ENCODE data around the gene CAB39L.
"Not testable (repeated sequence)": the region's sequence is repeated elsewhere in the genome, so short reads cannot be mapped to it uniquely, and the experiment has no call there.

Gene CAB39L

DNA sequence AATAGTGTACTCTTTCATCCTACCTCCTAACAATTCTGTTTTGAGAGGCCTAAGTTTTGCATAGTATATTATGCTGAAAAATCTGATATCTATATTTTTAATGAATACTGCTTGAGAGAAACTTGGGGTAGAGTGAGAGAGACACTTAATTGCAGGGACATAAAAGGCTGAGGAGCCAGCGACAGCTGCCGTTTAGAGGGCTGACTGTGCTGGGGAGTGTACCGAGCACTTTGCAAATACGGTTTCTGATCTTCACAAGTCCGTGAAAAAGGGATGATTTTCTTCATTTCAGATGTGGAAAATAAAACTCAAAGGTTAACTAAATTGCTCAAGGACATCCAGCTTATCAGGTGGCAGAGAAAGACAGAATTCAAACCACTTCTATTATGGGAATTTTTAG is 97.4 kb downstream of the CAB39L start:
- no peak for DNase-seq (ENCODE audit: low read depth)

DNA sequence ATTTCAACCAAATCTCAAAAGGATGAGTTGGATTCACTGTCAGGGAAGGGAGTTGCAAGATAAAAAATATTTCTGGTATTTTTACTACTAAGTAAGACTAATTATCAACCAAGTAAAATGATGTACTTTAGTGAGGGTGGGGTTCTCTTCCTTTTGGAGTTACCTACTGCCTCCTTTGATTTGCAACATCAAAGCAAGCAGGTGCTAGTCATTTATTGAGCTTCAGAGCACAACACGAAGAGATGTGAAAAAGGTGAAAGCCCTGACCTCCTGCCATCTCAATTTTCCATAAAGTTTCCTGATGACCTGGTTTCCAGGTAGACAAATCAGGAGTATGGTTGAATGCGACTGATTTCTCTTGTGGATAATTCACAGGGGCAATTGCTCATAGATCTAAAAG is 100.1 kb downstream of the CAB39L start:
- DNase-seq (ENCODE audit: low read depth), result no peak

DNA sequence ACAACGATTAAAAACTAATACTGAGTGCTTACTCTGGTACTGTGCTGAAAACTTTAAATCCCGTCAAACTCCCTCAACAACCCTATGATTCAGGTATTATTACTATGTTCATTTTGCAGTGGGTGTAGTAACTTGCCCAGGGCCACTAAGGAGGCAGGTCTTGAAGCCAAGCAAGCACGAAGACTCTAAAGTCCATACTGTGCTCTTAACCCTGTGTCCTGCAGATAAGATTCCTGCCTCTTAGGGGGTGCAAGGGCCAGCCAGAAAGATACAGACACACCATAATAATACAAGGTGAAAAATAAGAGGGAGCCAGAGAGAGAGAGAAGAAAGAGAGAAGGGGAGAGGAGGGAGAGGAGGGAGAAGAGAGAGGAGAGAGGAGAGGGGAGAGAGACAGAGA is 100.6 kb downstream of the CAB39L start:
- no peak for DNase-seq (ENCODE audit: low read depth)

DNA sequence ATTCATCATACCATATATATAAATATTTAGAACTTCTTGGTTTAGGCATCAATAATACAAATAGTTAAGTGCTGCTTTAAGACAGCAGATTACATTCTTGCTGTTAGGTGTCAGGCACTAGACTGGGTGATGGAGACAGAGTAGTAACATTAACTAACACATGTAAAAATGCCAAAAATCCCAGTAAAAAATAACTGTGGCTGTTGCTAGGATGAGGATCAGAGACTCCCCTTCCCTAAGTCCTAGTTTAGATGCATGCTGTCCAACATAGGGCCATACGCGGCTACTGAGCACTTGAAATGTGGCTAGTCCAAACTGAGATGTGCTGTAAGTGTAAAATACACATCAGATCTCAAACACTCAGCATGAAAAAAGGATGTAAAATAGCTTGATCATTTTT is 101.4 kb downstream of the CAB39L start:
- DNase-seq (ENCODE audit: low read depth), result no peak

DNA sequence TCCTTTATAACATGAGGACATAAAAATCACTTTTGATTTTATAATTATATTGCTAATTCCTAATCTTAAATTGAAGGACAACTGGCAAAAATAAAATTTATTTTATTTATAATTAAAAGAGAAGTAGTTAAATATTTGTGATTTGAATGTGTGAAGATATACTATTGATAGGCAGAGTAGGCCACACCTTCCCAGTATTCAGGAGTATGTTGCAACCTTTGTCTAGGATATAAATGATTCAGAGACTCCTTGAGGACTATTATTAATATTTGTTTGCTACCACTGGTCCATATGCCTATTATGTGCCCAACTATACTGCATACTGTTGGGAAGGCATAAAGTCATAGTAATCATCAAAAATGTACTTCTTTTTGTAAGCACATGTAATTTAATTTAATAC is 101.9 kb downstream of the CAB39L start:
- DNase-seq (ENCODE audit: low read depth), result no peak

DNA sequence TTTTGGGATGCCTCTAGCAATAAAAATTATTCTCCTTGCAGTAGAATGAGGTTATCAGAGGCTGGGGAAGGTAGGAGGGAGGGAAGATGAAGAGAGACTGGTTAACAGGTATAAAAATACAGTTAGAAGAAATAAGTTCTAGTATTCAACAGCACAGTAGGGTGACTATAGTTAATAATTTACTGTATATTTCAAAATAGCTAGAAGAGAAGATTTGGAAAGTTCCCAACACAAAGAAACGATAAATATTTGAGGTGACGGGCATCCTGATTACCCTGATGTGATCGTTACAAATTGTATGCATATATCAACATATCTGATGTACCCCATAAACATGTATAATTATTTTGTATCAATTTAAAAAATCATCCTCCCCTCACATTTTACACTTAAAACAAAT is 102.3 kb downstream of the CAB39L start:
- no peak for DNase-seq (ENCODE audit: low read depth)

DNA sequence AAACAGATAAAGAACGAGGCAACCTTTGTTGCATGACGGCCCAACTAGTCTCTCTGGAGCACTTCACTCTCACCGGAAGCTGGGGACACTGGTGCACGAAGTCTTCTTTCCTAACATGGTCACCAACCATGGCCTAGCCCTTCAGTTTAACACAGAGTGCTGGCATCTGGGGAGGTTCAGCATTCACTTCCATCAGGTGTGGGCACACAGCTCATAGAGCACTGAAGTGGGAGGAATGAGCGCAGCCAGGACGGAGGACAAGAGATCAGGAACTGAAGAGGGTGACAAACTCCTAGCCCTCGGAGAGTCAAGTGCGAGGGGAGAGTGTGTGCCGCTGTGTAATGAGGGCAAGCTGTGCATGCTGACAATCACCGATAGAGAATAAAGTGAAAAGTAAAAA is 103.7 kb downstream of the CAB39L start:
- no peak for DNase-seq (ENCODE audit: low read depth)

DNA sequence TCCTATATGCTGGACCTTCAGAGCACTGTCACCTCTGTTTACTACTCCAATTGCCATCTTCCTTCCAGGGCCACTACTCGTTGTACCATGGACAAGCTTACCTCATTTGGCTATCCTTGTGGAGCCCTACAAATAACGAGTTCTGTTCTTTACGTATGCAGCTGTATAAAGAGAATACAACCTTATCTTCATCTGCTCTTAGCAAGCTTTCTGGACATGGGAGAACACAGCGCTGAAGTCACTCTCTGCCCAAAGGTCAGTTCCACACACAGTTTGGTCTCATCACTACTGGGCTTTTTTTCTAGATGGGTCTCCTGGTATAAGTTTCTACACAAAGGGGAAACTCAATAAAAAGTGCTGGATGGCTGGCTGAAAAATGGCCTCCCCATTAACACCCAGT is 107.2 kb downstream of the CAB39L start:
- no peak for DNase-seq (ENCODE audit: low read depth)

DNA sequence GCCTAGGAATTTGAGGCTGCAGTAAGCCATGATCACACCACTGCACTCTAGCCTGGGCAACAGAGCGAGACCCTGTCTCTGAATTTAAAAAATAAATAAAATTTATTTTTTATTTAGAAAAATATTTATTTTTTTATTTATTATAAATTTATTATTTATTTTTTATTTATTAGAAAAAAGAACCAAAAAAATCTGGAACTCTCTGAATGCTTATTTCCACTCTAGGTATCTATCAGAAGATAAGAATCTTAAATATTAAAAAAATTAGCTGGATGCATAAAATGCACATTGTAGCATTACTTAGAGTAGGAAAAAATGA is 113.4 kb downstream of the CAB39L start:
- DNase-seq (ENCODE audit: low read depth), result no peak

DNA sequence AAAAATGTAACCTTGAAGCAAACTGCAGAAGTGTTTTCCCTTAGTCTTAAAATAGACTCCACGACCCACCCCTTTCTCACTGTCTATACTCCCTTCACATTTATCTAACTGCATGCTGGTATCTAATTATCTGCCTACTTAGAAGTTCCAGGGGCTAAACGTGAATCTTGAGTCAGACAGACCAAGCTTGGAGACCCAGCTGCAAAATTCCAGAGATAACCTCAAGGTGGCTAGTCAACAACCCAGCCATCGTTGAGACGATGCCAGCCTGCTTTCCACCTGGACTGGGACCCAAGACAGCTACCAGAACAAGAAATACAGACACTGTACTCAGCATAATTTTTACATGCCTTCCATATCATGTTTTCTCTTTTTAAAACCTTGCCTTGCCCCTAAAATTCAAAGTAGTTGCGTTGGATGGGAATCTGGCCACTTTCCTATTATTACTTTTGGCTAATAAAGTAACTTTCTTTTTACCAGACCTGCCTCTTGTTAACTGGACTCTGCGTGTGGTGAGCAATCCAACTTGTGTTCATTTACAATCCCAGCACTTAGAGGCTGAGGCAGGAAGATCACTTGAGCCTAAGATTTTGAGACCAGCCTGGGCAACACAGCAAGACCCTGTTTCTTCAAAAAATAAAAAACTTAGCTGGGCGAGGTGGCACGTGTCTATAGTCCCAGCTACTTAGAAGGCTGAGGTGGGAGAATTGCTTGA is 113.9 kb downstream of the CAB39L start:
- no peak for DNase-seq (ENCODE audit: low read depth)

DNA sequence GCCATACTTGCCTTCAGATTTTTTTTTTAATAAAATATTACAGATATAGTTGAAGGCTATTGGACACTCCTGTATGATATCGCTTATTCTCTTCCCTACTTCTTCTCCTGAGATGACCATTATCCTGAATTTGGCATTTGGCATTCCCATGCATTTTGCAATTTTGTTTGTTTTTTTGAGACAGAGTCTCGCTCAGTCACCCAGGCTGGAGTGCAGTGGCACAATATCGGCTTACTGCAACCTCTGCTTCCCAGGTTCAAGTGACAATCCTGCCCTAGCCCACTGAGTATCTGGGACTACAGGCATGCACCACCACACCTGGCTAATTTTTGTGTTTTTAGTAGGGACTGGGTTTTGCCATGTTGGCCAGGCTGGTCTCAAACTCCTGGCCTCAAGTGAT is 116.7 kb downstream of the CAB39L start:
- DNase-seq (ENCODE audit: low read depth), result not testable (repeated sequence)

DNA sequence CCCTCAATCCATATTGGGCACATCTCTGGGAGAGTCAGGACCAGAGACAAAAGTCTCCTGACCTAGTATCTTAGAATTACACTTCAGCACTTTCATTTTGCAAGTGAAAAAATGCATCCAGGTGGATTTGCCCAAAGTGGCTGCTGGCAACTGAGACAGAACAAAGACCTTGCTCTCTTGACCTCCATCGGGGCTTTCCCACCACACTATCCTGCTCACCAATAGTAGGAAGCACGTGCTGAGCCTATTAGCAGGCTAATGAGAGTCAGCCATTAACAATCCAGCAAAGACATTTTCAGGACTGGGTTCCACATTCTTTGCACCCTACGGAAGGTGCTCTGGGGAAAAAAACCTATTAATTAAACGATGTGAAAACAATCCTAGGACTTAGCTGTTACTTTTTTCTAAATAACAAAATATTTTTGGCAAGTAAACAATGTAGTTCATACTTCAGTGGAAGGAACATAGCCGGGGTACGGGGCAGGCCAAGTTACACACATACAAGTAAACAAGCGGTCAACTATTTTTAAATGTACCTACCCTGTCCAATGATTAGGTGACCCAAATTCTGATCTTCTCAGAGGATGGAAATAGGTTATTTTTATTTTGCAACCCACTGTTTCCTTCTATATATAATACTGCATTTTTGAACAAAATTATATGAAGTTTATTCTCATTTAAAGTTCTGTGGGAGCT is 117.5 kb downstream of the CAB39L start:
- no peak for DNase-seq (ENCODE audit: low read depth)

DNA sequence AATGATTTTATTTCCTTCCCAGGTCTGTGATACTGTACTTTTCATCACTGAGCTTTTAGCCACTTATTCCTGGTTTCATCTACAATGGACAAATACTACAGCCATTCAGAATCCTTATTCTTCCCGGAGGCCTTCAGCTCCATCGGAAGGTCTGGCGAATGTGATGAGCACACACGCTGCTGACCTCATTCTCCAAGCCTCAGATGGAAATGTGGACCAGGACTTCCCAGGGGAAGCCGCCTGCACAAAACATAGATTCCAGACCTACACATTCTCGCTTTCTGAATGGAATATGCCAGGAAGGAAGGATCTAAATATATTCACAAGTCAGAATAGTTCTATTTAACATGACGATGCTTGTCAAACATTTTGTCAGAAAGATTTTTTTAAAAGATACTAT is 120.5 kb downstream of the CAB39L start:
- DNase-seq (ENCODE audit: low read depth), result no peak

DNA sequence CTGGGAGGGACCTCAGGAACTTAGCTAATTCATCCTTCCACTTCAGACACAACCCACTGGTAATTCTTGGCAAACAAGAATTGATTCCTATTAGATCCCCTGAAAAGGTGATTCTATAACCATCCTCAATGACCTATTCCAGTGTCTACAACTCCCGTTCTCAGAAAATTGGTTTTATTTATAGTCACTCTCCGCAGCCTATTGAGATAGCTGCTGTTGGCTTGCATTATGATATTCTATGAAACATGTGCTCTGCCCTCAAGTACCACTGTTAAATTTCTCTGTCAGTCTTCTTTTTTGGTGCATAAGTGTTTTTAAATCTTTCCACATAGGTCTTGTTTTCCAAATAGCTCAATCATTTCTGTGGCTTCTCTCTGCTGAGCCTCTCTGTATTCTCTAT is 121.2 kb downstream of the CAB39L start:
- DNase-seq (ENCODE audit: low read depth), result no peak

DNA sequence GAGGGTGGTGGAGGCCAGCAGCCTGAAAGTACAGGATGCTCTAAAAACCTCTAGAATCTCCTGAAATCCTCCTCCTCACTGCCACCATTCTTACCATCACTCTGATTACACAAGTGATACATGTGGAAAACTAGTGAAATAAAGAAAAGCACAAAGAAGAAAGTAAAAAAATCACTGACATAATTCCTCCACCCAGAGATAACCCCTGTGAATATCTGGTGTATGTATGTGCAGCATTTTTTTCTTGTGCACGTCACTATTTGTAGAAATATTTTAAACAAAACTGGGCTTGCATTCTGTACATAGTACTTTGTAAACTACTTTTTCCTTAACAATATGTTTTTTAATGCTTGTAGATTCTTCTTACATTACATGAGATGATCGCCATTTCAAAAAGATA is 122.9 kb downstream of the CAB39L start:
- no peak for DNase-seq (ENCODE audit: low read depth)

DNA sequence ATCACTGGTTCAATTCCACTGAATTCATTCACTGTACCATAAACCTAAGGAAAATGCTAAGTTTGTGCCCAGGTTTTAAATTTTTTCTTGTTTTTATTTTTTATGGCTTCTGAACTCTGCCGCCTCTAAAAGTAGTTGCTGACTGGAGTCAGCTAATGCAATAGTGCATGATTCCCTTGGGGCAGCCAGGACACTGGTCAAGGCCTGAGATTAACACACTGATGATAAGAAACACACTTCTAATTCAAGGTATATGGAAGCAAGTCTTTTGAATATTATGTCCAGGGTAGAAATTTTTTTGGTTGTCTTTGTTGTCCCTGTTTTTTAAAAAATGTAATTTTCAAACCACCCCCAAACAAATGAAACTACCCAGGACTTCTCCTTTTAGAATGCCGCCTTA is 123.9 kb downstream of the CAB39L start:
- no peak for DNase-seq (ENCODE audit: low read depth)

DNA sequence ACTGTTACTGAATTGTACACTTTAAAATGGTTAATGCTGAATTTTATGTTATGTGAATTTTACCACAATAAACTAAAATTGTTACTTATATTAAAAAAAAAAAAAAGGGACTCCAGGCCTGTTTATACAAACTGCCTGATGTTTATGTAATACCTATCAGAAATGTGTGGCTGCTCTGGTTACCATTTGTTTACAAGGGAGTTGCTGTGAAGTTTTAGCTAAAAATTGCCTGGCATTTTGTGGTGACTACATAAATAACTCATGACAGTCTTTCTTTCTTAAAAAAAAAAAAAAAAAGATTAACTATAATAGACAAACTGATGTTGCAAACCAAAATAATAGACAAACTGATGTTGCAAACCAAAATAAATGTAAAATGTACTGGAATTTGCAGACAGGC is 124.3 kb downstream of the CAB39L start:
- DNase-seq (ENCODE audit: low read depth), result no peak

DNA sequence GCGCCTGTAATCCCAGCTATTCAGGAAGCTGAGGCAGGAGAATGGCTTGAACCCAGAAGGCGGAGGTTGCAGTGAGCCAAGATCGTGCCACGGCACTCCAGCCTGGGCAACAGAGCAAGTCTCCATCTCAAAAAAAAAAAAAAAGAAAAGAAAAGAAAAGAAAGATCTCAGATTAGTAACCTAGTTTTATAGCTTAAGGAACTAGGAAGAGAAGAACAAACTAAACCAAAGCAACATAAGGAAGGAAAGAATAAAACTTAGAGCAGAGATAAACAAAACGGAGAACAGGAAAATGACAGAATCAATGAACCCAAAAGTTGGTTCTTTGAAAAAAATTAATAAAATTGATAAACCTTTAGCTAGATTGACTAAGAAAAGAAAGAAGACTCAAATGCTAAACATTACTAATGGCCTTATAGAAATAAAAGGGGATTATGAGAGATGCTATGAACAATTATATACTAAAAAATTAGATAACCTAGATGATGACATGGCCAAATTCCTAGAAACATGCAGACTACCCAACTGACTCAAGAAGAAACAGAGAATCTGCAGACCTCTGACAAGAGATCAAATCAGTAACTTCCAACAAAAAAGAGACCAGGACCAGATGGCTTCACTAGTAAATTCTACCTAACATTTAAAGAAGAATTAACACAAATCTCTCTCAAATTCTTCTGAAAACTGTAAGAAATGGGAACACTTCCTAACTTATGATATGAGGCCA is 127.9 kb downstream of the CAB39L start:
- no peak for DNase-seq (ENCODE audit: low read depth)

DNA sequence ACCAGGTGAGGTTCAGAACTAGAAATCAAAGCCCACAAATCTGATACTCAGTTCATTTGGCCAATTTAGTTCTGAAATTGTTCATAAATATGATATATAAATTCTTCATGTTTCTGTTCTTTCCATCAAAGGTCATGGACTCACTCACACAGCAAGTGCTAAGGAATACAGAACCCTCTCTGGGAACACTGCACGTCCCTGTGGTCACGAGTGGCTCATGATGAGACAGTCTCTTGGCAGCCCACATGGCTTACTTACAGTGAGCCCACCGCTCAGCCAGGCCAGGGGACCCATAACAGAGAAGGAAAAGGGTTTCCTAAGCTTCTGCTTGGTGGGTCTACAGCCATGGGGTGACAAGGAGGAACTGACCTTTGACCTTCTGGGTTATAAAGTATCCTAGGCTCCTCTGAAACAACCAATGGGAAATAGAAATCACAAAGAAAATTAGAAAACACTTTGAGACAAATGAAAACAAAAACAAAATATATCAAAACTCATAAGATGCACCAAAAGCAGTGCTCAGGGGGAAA is 128.8 kb downstream of the CAB39L start:
- no peak for DNase-seq (ENCODE audit: low read depth)

DNA sequence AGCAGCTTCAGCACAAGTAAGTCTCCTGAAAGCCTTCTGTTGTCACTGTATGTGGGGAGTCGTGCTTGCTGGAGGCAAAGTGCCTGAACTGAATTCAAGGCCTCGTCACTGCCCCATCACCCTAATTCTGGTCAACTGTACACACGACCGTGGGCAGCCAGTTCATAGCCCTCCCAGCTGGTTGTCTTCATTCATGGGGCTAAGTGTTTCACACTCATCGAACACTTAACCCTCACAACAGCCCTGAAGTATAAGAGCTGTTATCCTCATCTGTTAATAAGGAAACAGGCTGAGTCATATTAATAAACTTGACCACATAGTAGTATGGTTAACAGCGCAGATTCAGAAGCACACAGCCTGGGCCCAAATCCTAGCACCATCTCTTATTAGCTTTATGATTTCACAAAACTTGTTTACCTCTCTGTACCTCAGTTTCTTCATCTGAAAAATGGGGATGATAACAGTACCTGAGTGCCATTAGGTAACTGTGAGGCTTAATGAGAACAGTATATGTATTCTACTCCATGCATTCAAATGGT is 129.5 kb downstream of the CAB39L start:
- no peak for DNase-seq (ENCODE audit: low read depth)

DNA sequence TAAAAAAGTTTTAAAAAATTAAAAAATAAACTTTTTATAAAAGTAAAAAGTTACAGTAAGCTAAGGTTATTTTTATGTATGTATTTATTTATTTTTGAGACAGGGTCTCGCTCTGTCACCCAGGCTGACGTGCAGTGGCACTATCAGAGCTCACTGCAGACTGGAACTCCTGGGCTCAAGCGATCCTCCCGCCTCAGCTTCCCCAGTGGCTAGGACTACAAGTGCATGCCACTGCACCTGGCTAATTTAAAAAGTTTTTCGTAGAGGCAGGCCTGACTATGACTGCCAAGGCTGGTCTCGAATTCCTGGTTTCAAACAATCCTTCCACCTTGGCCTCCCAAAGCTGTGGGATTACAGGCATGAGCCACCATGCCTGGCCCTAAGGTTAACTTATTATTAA is 132.0 kb downstream of the CAB39L start:
- DNase-seq (ENCODE audit: low read depth), result no peak

DNA sequence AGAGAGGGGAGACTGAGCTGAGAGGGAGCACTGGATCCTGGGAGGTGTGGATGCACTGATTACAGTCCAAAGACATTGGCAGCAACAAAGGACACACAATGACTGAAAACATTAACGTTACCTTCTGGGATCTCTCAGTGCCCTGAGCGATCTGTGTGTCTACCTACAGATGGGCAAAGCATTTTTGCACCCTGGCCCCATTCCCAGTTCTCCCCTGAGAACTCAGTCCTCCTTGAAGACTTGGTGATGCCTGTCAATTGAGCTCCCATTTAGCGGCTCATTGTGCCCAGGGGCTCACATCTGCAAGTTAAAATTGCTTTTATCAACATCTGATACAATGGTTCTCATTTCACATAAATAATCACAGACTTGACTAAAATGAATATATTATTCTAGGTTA is 133.6 kb downstream of the CAB39L start:
- DNase-seq (ENCODE audit: low read depth), result no peak

DNA sequence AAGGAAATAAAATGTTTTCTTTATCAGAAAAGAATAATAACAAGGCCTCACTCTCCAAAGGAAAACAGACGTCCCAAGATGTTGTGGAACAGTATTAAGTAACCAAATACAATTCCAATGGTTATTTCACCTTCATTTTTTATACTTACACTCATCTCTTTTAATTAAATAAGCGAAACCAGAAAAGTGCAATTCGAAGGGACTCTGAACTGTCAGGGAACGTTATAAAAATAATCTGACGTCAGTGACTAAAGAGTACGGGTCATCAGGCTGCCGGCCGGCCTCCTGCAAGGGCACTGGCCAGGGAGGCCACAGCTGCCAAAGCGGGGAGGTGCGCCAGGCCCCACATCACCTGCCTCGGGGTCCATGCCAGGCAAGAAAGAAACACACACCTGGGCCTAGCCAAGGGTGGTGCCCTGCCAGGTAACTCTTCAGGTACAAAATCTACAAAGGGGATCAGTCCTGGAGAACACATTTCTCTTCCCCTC is 134.9 kb downstream of the CAB39L start:
- no peak for DNase-seq (ENCODE audit: low read depth)

Data from stimulated activated CD8-positive, alpha-beta memory T cell treated with anti-CD3 and anti-CD28 coated beads, Interleukin-7, amount 100 ng/mL, for 24 hours (primary cell).